Endothelial cell (in vitro differentiated cells): ENCODE measurements around the gene MLYCD. TPM values are rescaled to one million over a fixed set of nuclear protein-coding genes. Genes with fewer than 3 reads are reported as not detected.

Source experiments
- DNase-seq: peaks from one replicate; pipeline ENCODE4 v3.0.0; 2021; ENCODE audit warnings: low spot score
- H3K27ac Mint-ChIP-seq: one replicate; pipeline ENCODE4 v1.8.0; 2021; ENCODE audit warnings: mixed read lengths, inconsistent platforms; ENCODE audit not compliant: unreplicated experiment
- H3K27me3 Mint-ChIP-seq: one replicate; pipeline ENCODE4 v1.8.0; 2021; ENCODE audit warnings: mild to moderate bottlenecking, moderate library complexity, mixed read lengths, inconsistent platforms; ENCODE audit not compliant: unreplicated experiment
- H3K36me3 Mint-ChIP-seq: one replicate; pipeline ENCODE4 v1.8.0; 2021; ENCODE audit warnings: mild to moderate bottlenecking, low read depth, mixed read lengths, inconsistent platforms; ENCODE audit not compliant: unreplicated experiment
- H3K4me1 Mint-ChIP-seq: one replicate; pipeline ENCODE4 v1.8.0; 2021; ENCODE audit warnings: mild to moderate bottlenecking, mixed read lengths, inconsistent platforms; ENCODE audit not compliant: unreplicated experiment
- H3K4me3 Mint-ChIP-seq: one replicate; pipeline ENCODE4 v1.8.0; 2021; ENCODE audit warnings: mild to moderate bottlenecking, mixed read lengths, inconsistent platforms; ENCODE audit not compliant: unreplicated experiment
- H3K9me3 Mint-ChIP-seq: one replicate; pipeline ENCODE4 v1.8.0; 2021; ENCODE audit warnings: mixed read lengths, inconsistent platforms; ENCODE audit not compliant: unreplicated experiment
- total RNA-seq: library from RNA; stranded (reverse); fragmentation: NEBNext Ultra II Directional; extraction: Animal tissue kit (Norgen Biotek cat#: 25700); gene quantifications from one replicate; pipeline ENCODE4 v1.2.1, GENCODE V29; 2021; ENCODE audit not compliant: unreplicated experiment
- TF ChIP-seq, protein P1 (sequence below): fragments of 200-600 bp; sonication (generic); IDR thresholded peaks from one replicate; pipeline ENCODE4 v1.5.0; 2021; ENCODE audit warnings: antibody characterized with exemption; ENCODE audit not compliant: unreplicated experiment

MLYCD gene
- total RNA-seq, 1 donor from 2014 or later, result 3.0 TPM

DNA sequence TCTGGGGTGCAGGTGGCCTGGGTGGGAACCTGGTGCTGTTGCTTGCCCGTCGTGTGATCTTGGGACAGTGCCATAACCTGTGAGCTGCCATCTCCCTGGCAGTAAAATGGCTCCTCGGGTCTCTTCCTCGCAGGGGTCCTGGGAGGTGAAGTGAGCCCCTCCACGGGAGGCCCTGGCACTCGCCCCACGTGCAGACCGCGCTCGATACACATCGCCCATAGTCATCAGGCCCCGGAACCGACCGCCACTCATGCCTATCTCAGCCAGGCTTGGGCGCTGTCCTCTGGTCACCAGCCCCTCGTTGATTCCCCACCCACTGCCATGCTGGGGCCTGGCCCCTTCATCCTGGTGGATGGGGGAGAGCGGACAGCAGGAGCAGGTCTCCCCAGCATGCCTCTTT lies 32.6 kb downstream of the MLYCD start:
- DNase-seq, result no peak
- Mint-ChIP-seq H3K27me3 (peaks cover 12% of the 10 kb centered on the region), H3K9me3 (no peaks in the 10 kb centered on the region), H3K27ac (no peak overlapping the region), H3K4me3 (no peak overlapping the region), H3K4me1 (peaks cover 3% of the 10 kb centered on the region), H3K36me3 (peaks cover 4% of the 10 kb centered on the region)
- TF ChIP-seq, protein P1, sequence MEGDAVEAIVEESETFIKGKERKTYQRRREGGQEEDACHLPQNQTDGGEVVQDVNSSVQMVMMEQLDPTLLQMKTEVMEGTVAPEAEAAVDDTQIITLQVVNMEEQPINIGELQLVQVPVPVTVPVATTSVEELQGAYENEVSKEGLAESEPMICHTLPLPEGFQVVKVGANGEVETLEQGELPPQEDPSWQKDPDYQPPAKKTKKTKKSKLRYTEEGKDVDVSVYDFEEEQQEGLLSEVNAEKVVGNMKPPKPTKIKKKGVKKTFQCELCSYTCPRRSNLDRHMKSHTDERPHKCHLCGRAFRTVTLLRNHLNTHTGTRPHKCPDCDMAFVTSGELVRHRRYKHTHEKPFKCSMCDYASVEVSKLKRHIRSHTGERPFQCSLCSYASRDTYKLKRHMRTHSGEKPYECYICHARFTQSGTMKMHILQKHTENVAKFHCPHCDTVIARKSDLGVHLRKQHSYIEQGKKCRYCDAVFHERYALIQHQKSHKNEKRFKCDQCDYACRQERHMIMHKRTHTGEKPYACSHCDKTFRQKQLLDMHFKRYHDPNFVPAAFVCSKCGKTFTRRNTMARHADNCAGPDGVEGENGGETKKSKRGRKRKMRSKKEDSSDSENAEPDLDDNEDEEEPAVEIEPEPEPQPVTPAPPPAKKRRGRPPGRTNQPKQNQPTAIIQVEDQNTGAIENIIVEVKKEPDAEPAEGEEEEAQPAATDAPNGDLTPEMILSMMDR, result no peak

DNA sequence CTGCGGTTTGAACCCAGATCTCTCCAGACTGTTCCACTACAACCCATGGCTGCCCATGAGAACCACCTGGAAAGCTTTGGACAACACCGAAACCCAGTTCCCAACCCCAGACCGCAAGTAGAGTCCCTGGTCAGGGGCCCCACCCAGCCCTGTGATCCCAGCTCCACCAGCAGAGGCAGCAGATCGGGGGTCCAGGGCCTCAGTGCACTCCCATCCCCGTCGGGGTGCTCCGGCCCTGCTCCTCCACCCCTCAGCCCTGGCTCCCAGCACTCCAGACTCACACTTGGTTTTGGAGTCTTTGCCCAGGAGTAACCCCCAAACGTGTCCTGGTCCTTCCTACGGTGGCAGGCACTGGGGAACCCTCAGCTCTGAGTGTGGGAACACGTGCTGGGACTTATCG lies 33.4 kb downstream of the MLYCD start:
- Mint-ChIP-seq H3K4me1 (no peaks in the 10 kb centered on the region), H3K9me3 (no peaks in the 10 kb centered on the region), H3K36me3 (peaks cover 2% of the 10 kb centered on the region), H3K27me3 (peaks cover 16% of the 10 kb centered on the region), H3K4me3 (no peak overlapping the region), H3K27ac (no peak overlapping the region)
- TF ChIP-seq, protein P1, result no peak
- DNase-seq, result no peak

DNA sequence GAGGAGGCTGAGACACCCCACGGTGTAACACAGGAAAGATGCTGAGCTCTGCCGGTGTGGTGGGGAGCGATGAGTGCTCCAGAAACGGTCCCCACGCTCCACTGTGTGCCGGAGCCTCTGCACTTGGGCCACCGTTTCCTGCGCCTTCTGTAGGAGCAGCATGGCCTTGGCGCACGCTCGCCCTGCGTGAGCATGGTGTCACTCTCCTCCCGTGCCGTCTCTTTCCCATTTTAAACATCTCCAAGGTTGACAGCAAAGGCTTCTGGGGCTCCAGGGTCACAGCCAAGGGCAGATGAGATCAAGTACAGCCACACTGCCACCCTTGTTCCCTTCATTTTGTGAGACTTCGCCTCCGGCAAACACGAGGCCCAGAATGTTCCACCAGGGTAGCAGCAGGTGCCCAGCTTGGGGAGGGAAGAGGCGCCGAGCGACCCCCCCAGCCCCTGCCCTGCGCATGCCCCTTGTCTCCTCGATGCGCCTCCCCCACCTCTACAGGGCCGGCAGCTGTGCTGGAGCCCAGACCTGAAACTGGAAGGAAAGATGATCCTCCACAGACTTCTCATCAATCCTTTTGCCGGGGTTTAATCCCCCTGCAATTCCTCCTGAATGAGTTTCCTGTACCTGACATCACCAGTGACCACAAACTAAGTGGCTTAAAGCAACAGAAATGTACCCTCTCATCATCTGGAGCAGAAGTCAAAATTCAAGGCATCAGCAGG lies 34.2 kb downstream of the MLYCD start:
- Mint-ChIP-seq H3K4me3 (no peak overlapping the region), H3K27ac (no peak overlapping the region), H3K36me3 (no peaks in the 10 kb centered on the region), H3K4me1 (no peaks in the 10 kb centered on the region), H3K9me3 (no peaks in the 10 kb centered on the region), H3K27me3 (peaks cover 16% of the 10 kb centered on the region)
- no peak for DNase-seq
- TF ChIP-seq, protein P1, result no peak

DNA sequence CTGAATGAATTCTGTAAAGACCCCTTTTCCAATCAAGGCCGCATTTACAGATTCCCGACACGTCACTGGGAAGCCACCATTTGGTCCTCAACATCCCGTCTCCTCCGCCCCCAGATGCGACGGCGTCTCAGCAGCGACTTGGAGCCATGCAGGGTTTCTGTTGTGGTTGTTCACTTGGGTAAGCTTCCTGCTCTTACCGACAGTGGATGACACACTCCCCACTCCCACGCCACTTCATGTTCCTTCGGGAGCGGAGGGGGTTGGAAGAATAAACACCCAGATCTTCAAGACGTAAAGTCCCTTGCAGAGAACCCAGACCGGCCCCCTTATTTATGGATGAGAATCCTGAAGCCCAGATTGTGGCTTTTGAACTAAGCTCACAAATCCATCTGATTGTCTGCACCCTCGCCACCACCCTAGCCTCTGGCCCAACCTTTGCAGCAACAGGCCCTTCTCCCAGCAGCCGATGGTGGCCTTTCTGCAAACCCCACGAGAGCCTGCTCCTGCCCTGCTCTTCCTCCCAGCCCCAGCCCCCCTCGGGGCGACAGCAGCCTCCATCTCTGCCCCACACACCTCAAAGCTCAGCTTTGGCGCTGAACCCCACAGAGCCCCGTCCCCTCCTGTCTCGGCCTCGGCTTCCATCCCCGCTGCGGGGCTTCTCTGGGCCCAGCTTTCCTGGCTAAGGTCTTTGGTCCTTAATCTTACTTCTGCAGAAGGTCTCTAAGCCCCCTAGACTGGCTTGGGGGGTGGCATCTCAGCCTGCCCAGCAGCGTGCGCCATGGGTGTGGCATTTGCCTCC lies 35.2 kb downstream of the MLYCD start:
- Mint-ChIP-seq H3K4me1 (peaks cover 7% of the 10 kb centered on the region), H3K27me3 (peaks cover 19% of the 10 kb centered on the region), H3K4me3 (no peak overlapping the region), H3K36me3 (no peaks in the 10 kb centered on the region), H3K27ac (no peak overlapping the region), H3K9me3 (no peaks in the 10 kb centered on the region)
- DNase-seq, result no peak
- TF ChIP-seq, protein P1, result no peak

DNA sequence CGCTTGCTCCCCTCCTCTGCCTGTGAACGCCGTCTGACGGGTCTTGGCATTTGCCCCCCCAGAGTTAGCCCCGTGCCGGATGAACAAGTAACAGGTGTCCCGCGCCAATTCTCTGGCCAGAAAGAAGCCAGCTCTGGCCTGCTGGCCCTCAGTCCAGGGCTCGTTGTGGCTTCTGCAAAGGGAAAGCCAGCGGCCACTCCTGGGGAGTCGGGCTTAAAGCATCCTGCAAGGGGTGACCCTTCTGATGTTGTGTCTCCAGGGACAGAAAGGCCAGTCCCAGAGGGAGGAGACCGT lies 35.7 kb downstream of the MLYCD start:
- Mint-ChIP-seq H3K4me3 (no peak overlapping the region), H3K9me3 (no peaks in the 10 kb centered on the region)

More for the DNA sequence above, 35.7 kb downstream of the MLYCD start:
- TF ChIP-seq, protein P1, result no peak
- no peaks in the 10 kb centered on the region for H3K36me3 Mint-ChIP-seq
- DNase-seq, result no peak
- peaks cover 23% of the 10 kb centered on the region for H3K27me3 Mint-ChIP-seq
- peaks cover 12% of the 10 kb centered on the region for H3K4me1 Mint-ChIP-seq
- H3K27ac Mint-ChIP-seq, result no peak overlapping the region
